Kidney epithelial cell (primary cell): Measurements from ENCODE around the gene SHISA7. TPM values are rescaled to one million over a fixed set of nuclear protein-coding genes. Genes with fewer than 3 reads are reported as not detected.
"Not testable (repeated sequence)": the region's sequence is repeated elsewhere in the genome, so short reads cannot be mapped to it uniquely, and the experiment has no call there.

Source experiments
- DNase-seq: peaks from one replicate; pipeline ENCODE4 v3.0.0-alpha.2; 2010; ENCODE audit warnings: low read depth
- H3K27me3 ChIP-seq: 2 replicates; pipeline ENCODE4 v1.6.0; 2011; ENCODE audit warnings: low read length; ENCODE audit not compliant: control insufficient read depth, insufficient read depth
- H3K36me3 ChIP-seq: 2 replicates; pipeline ENCODE4 v1.5.1; 2011; ENCODE audit warnings: low read length; ENCODE audit not compliant: control insufficient read depth, insufficient read depth
- H3K4me3 ChIP-seq: 2 replicates; pipeline ENCODE4 v1.5.1; 2011; ENCODE audit warnings: low read depth, mild to moderate bottlenecking, control low read depth, low read length
- CTCF ChIP-seq: IDR thresholded peaks from 2 replicates; pipeline ENCODE4 v1.5.1; 2011; ENCODE audit warnings: mild to moderate bottlenecking, moderate library complexity, low read length, control low read depth, inconsistent platforms; ENCODE audit not compliant: insufficient read depth, poor library complexity, severe bottlenecking
- total RNA-seq: library from RNA; depleted of rRNA; stranded (reverse); fragments of >200 nt; gene quantifications from 2 replicates; pipeline ENCODE4 v1.2.3, GENCODE V29; 2015

SHISA7 gene
- total RNA-seq, 1 donor from 2014 or later = not detected

DNA sequence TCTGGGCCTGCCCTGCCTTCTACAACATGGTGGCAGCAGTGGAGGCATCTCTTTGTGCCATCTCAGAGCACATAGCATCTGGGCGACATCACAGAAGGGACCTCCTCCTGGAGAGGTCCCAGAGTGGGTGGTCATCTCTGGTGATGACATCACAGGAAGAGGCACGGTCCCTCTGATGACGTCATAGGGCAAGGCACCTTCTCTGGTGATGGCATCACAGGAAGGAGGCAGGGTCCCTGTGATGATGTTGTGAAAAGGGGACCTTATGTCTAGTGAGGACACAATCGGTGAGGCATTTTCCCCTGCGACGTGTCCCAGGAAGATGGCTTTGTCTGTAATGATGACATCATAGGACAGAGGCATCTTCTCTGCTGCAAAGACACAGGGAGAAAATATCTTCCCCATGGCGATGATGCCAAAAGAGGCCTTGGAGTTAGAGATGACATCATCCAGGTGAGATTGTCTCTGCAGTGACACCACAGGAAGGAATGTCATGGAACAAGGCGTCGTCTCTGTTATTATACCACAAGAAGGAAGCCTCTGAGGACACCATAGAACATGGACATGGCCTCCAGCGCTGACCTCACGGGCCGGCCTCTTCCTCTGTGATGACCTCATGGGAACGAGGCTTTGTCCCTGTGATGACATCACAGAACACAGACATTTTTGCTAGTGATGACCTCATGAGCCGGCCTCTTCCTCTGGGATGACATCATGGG is 10.7 kb downstream of the SHISA7 start:
- Histone ChIP-seq H3K27me3 (peaks cover 34% of the 10 kb centered on the region), H3K4me3 (no peak overlapping the region), H3K36me3 (no peaks in the 10 kb centered on the region)
- DNase-seq = no peak
- no peak for TF ChIP-seq CTCF

- H3K27me3 ChIP-seq = peaks cover 34% of the 10 kb centered on the region
- no peaks in the 10 kb centered on the region for H3K36me3 ChIP-seq
- TF ChIP-seq CTCF = no peak
- H3K4me3 ChIP-seq = no peak overlapping the region
- DNase-seq = no peak
These were observed 11.9 kb downstream of the SHISA7 start for GRCh38 chr19:55431183-55431582.

GRCh38 chr19:55426042-55426441 is 17.1 kb downstream of the SHISA7 start:
- Histone ChIP-seq H3K36me3 (no peaks in the 10 kb centered on the region), H3K27me3 (peaks cover 7% of the 10 kb centered on the region), H3K4me3 (no peak overlapping the region)
- no peak for TF ChIP-seq CTCF
- DNase-seq = no peak

DNA sequence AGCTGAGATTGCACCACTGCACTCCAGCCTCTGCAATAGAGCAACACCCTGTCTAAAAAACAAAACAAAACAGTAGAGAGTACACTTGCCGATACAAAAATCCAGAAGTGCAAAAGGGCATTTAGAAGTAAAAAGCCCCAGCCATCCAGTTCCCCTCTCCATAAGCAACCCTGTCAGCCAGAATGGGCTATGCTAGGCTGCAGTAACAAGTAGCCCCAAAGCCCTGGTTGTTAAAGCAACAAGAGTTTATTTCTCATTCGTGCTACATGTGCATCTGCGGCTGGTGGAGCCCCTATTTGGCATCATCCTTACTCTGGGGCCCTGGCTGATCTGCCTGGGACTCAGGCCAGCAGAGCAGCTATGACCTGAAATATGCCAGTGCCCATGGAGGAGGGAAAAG is 18.6 kb downstream of the SHISA7 start:
- TF ChIP-seq CTCF = no peak
- H3K4me3 ChIP-seq = no peak overlapping the region
- no peaks in the 10 kb centered on the region for H3K36me3 ChIP-seq
- no peak for DNase-seq
- peaks cover 7% of the 10 kb centered on the region for H3K27me3 ChIP-seq

GRCh38 chr19:55423225-55424005 is 19.7 kb downstream of the SHISA7 start:
- Histone ChIP-seq H3K36me3 (no peaks in the 10 kb centered on the region), H3K27me3 (peaks cover 5% of the 10 kb centered on the region), H3K4me3 (no peak overlapping the region)
- DNase-seq = no peak
- no peak for TF ChIP-seq CTCF

- H3K27me3 ChIP-seq, H3K36me3 ChIP-seq, H3K4me3 ChIP-seq, DNase-seq: not testable (repeated sequence)
These were observed 21.8 kb downstream of the SHISA7 start for GRCh38 chr19:55421281-55421680.
